ENCODE data around the gene GPANK1.

- TF ChIP-seq, protein P1, sequence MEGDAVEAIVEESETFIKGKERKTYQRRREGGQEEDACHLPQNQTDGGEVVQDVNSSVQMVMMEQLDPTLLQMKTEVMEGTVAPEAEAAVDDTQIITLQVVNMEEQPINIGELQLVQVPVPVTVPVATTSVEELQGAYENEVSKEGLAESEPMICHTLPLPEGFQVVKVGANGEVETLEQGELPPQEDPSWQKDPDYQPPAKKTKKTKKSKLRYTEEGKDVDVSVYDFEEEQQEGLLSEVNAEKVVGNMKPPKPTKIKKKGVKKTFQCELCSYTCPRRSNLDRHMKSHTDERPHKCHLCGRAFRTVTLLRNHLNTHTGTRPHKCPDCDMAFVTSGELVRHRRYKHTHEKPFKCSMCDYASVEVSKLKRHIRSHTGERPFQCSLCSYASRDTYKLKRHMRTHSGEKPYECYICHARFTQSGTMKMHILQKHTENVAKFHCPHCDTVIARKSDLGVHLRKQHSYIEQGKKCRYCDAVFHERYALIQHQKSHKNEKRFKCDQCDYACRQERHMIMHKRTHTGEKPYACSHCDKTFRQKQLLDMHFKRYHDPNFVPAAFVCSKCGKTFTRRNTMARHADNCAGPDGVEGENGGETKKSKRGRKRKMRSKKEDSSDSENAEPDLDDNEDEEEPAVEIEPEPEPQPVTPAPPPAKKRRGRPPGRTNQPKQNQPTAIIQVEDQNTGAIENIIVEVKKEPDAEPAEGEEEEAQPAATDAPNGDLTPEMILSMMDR (IDR thresholded peaks at IDR 0.05): no peak
- TF ChIP-seq ZFX (IDR thresholded peaks at IDR 0.05; ENCODE audit: borderline replicate concordance): no peak
Observed at GRCh38 chr6:31665501-31666336, 922 bp upstream of the GPANK1 start, which contains the start of gene CSNK2B.

Measured in 22Rv1 (cell line).